ENCODE measurements around the gene GNAI1. TPM values are rescaled to one million over a fixed set of nuclear protein-coding genes. Genes with fewer than 3 reads are reported as not detected.

The GNAI1 gene
- total RNA-seq, 1 donor from 2014 or later = 8.7 TPM

DNA sequence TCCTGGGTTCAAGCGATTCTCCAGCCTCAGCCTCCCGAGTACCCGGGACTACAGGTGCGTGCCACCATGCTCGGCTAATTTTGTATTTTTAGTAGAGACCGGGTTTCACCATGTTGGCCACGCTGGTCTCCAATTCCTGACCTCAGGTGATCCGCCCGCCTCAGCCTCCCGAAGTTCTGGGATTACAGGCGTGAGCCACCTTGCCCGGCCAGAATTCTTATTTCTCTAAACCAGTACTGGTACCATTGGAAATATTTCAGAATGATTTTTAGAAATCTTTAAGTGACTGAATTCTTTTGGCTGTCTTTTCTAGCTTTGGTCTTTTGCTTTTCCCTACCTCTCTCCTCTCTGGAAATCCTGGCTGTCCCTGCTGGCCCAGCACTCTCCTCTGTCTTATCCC is 2.8 kb downstream of the GNAI1 start:
- H3K4me3 ChIP-seq = no peak overlapping the region
- peaks cover 0 to 24% of the 10 kb centered on the region in 2 donors for H3K4me1 ChIP-seq
- H3K27me3 ChIP-seq = no peaks in the 10 kb centered on the region
- TF ChIP-seq, protein P1, sequence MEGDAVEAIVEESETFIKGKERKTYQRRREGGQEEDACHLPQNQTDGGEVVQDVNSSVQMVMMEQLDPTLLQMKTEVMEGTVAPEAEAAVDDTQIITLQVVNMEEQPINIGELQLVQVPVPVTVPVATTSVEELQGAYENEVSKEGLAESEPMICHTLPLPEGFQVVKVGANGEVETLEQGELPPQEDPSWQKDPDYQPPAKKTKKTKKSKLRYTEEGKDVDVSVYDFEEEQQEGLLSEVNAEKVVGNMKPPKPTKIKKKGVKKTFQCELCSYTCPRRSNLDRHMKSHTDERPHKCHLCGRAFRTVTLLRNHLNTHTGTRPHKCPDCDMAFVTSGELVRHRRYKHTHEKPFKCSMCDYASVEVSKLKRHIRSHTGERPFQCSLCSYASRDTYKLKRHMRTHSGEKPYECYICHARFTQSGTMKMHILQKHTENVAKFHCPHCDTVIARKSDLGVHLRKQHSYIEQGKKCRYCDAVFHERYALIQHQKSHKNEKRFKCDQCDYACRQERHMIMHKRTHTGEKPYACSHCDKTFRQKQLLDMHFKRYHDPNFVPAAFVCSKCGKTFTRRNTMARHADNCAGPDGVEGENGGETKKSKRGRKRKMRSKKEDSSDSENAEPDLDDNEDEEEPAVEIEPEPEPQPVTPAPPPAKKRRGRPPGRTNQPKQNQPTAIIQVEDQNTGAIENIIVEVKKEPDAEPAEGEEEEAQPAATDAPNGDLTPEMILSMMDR (IDR thresholded peaks at IDR 0.05) = no peak
- H3K9me3 ChIP-seq = no peaks in the 10 kb centered on the region
- intact Hi-C loops (cut with DNase I) = loop anchor here (10.0 kb wide), 1 partner anchor 683 kb away; the partner anchor contains the start of gene MAGI2
- no peaks in the 10 kb centered on the region for H3K36me3 ChIP-seq
- DNase-seq (ENCODE audit: low spot score in 2 of 2) = no peak
- no peak overlapping the region for H3K27ac ChIP-seq

DNA sequence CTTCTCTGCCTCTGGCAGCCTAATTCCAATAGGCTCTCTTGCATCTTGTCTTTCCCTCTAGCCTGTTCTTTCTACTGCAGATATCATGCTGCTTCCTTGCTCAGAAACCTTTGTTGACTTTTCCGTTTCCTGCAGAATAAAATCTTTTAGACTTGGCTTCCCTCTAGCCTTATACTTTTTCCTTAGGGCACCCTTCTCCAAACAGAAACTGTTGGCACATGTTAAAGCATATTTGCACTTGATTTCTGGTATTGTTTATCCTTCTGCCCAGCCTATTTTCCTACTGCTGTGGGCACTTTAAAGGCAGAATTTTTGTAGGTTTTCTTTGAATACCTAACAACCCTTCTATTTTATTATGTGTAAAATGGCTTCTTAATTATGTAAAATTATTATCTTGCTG is 4.6 kb downstream of the GNAI1 start:
- Histone ChIP-seq H3K4me1 (peaks cover 0 to 24% of the 10 kb centered on the region in 2 donors), H3K4me3 (peak overlapping the region in 1 of 2 donors; percentile 5), H3K36me3 (no peaks in the 10 kb centered on the region), H3K9me3 (no peaks in the 10 kb centered on the region), H3K27ac (no peak overlapping the region), H3K27me3 (no peaks in the 10 kb centered on the region)
- TF ChIP-seq, protein P1 (IDR thresholded peaks at IDR 0.05) = no peak
- no peak for DNase-seq (ENCODE audit: low spot score in 2 of 2)
- intact Hi-C loops (cut with DNase I) = loop anchor here (10.0 kb wide), 1 partner anchor 684 kb away; the partner anchor contains the start of gene MAGI2

DNA sequence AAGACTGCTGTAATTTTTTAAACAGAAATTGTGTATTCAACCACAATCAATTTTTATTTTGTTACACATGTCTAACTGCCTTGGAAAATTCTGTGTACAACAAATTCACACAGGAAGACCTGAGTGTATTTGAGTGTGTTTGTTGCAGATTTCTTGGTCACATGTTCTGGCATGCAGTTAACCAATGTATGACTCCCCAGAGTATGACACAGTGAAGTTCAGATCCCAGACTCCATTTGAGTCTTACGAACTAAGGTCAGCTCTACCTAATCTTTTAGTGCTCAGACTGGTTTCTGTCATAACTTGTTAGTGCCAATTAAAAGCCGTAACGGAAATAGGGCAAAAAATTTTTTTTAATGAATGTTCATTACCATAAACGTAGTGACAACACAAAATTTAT is 5.8 kb downstream of the GNAI1 start:
- Histone ChIP-seq H3K27me3 (no peaks in the 10 kb centered on the region), H3K36me3 (no peaks in the 10 kb centered on the region), H3K27ac (no peak overlapping the region), H3K4me1 (peaks cover 0 to 24% of the 10 kb centered on the region in 2 donors), H3K4me3 (no peak overlapping the region), H3K9me3 (no peaks in the 10 kb centered on the region)
- intact Hi-C loops (cut with DNase I) = no loop called here
- TF ChIP-seq, protein P1 (IDR thresholded peaks at IDR 0.05) = no peak
- no peak for DNase-seq (ENCODE audit: low spot score in 2 of 2)

DNA sequence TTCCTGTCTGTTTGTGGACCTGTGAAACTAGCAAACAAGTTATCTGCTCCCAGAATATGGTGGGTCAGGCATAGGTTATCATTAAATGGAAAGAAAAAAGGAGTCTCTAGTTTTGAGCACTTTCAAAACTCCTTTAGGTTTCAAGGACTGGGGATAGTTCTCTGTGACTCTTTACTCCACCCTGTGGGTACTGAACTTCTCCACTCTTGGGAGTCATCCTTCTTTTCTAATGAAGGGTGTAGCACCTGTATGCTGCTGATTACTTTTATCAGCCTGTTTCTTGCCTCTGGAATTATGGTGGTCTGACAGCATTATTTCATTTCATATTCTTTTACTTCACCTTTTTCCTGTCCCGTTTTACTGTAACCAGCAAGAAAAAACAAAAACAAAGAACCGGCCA is 6.7 kb downstream of the GNAI1 start:
- H3K4me1 ChIP-seq = peaks cover 0 to 28% of the 10 kb centered on the region in 2 donors
- H3K27me3 ChIP-seq = no peaks in the 10 kb centered on the region
- TF ChIP-seq, protein P1 (IDR thresholded peaks at IDR 0.05) = no peak
- H3K9me3 ChIP-seq = no peaks in the 10 kb centered on the region
- no peak for DNase-seq (ENCODE audit: low spot score in 2 of 2)
- H3K4me3 ChIP-seq = no peak overlapping the region
- H3K36me3 ChIP-seq = no peaks in the 10 kb centered on the region
- H3K27ac ChIP-seq = no peak overlapping the region
- intact Hi-C loops (cut with DNase I) = no loop called here

DNA sequence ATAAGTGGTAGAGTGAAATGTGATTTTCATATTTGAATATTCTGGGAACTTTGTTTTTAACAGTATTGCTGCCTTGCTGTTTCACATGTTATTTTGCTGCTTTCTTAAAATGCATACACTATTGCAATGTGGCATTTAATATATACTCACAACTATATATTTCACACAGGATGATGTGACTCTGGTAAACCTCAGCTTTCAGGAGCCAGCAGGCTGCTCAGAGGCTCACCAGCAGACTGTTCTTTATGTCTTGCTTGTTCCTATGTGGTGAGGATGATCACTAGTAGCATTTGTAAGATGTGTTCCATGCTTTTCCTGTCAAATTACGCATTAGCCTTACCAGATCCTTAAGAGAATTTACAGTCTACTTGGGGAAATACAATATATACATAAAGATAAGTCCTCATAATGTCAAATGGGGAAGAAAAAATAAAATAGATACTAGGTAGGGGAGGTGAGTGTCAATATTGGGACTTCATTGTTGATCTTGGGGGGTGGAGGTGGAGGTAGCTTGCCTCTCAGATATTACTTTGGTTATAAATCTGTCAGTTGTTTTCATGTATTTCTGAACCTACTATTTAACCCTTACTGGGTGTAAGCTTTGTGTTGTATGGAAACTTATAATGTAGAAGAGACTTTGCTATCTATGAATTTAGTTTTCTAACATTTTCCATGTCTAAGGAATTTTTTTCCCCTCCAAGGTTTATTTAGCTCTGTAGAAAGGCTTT is 8.4 kb downstream of the GNAI1 start:
- no peak overlapping the region for H3K27ac ChIP-seq
- H3K36me3 ChIP-seq = no peaks in the 10 kb centered on the region
- H3K9me3 ChIP-seq = no peaks in the 10 kb centered on the region
- TF ChIP-seq, protein P1 (IDR thresholded peaks at IDR 0.05) = no peak
- peaks cover 0 to 17% of the 10 kb centered on the region in 2 donors for H3K4me1 ChIP-seq
- H3K4me3 ChIP-seq = no peak overlapping the region
- no peak for DNase-seq (ENCODE audit: low spot score in 2 of 2)
- no peaks in the 10 kb centered on the region for H3K27me3 ChIP-seq
- intact Hi-C loops (cut with DNase I) = no loop called here

Measured in ascending aorta (tissue), 2 donors.